K562 (cell line): ENCODE measurements around the gene RSU1. TPM values are rescaled to one million over a fixed set of nuclear protein-coding genes. Genes with fewer than 3 reads are reported as not detected.

Source experiments
- ATAC-seq: fragments of 200-7000 bp; cut with Tn5 transposase; 3 replicates; pipeline ENCODE4 v1.9.1; 2020; ENCODE audit warnings: moderate library complexity
- BruUV-seq: library from RNA; stranded (reverse); fragments of 400-500 nt; replicated peaks from 2 replicates; lab custom pipeline; 2021; lab: Mats Ljungman, UMichigan
- CTCF ChIA-PET: fragments of 300-600 bp; formaldehyde crosslinking; extraction: SDS; loops from one replicate; lab custom pipeline; 2021; ENCODE audit warnings: low intra/inter-chr PET ratio; lab: Yijun Ruan, JAX
- POLR2A ChIA-PET: fragments of 300-600, 350-650 bp; sonication (Branson Sonifier 250); formaldehyde crosslinking; extraction: SDS; loops from one replicate; lab custom pipeline; 2021; ENCODE audit warnings: antibody characterized with exemption, inconsistent platforms; lab: Yijun Ruan, JAX
- DNase-seq, 4 experiments: peaks; one replicate each; pipeline versions ENCODE4 v3.0.0 to v3.0.0-alpha.2; 2011 to 2018; ENCODE audit warnings: low spot score in 3 of 4, mixed read lengths in 3 of 4; ENCODE audit errors: extremely low read depth in 1 of 4
- FAIRE-seq: peaks from 2 replicates; lab custom pipeline; 2011; peaks lifted over from hg19 to GRCh38; lab: Jason Lieb, UNC
- H2AFZ ChIP-seq: 2 replicates; pipeline ENCODE4 v1.6.0; 2011; ENCODE audit warnings: low read depth, low read length, control low read depth, inconsistent platforms
- H3K27ac ChIP-seq: fragments of 200-600 bp; 3 replicates; pipeline ENCODE4 v1.8.0; 2011; ENCODE audit warnings: low read depth, mild to moderate bottlenecking, control low read depth, inconsistent platforms, low read length, moderate library complexity, mixed read lengths; ENCODE audit errors: extremely low read depth
- H3K27me3 ChIP-seq, 2 experiments: fragments of 300-600 bp in 1 of 2; 2 replicates in 1 of 2; 3 replicates in 1 of 2; pipeline versions ENCODE4 v1.6.0 to v1.8.0; 2011; ENCODE audit warnings: inconsistent platforms in 2 of 2, low read length in 2 of 2, mild to moderate bottlenecking in 1 of 2, mixed read lengths in 1 of 2, moderate library complexity in 1 of 2; ENCODE audit not compliant: control insufficient read depth in 2 of 2, insufficient read depth in 2 of 2
- H3K36me3 ChIP-seq: fragments of 300-600 bp; 3 replicates; pipeline ENCODE4 v1.8.0; 2011; ENCODE audit warnings: mild to moderate bottlenecking, low read length, inconsistent platforms; ENCODE audit not compliant: control insufficient read depth, insufficient read depth
- H3K4me1 ChIP-seq, 2 experiments: fragments of 200-600 bp in 1 of 2; replicated peaks in 1 of 2; 2 replicates in 1 of 2; 3 replicates in 1 of 2; pipeline versions ENCODE4 v1.5.1 to v1.8.0; 2011; ENCODE audit warnings: inconsistent platforms in 2 of 2, low read length in 2 of 2, mild to moderate bottlenecking in 1 of 2, mixed read lengths in 1 of 2, moderate library complexity in 1 of 2; ENCODE audit not compliant: control insufficient read depth in 2 of 2, insufficient read depth in 2 of 2
- H3K4me2 ChIP-seq: 2 replicates; pipeline ENCODE4 v1.6.1; 2011; ENCODE audit warnings: low read length, control low read depth, inconsistent platforms, mixed read lengths; ENCODE audit not compliant: insufficient read depth
- H3K4me3 ChIP-seq: fragments of 200-600 bp; sonication (generic), shearing (Covaris generic); 2 replicates; pipeline ENCODE4 v1.5.1; 2016; ENCODE audit warnings: control low read depth, inconsistent platforms
- H3K79me2 ChIP-seq: fragments of 200-600 bp; 3 replicates; pipeline ENCODE4 v1.8.0; 2011; ENCODE audit warnings: low read length, inconsistent platforms; ENCODE audit not compliant: control insufficient read depth, insufficient read depth
- H3K9ac ChIP-seq, 2 experiments: 2 replicates each; pipeline versions ENCODE4 v1.6.0 to v1.6.1; 2011; ENCODE audit warnings: low read depth in 2 of 2, low read length in 2 of 2, control low read depth in 1 of 2, inconsistent platforms in 1 of 2, mild to moderate bottlenecking in 1 of 2, mixed read lengths in 1 of 2; ENCODE audit not compliant: insufficient read depth in 1 of 2
- H3K9me1 ChIP-seq: one replicate; pipeline ENCODE4 v1.6.0; 2011; ENCODE audit warnings: inconsistent platforms, mild to moderate bottlenecking, low read length, moderate library complexity; ENCODE audit not compliant: control insufficient read depth, insufficient read depth
- H3K9me3 ChIP-seq: replicated peaks from 2 replicates; pipeline ENCODE4 v1.5.1; 2011; ENCODE audit warnings: low read depth, low read length, inconsistent platforms; ENCODE audit not compliant: control insufficient read depth, insufficient read depth
- H4K20me1 ChIP-seq: replicated peaks from 2 replicates; pipeline ENCODE4 v1.6.1; 2011; ENCODE audit warnings: low read length, inconsistent platforms, mixed read lengths; ENCODE audit not compliant: control insufficient read depth, insufficient read depth
- COPS2 ChIP-seq: fragments of 450-650 bp; conservative IDR thresholded peaks from 2 replicates; pipeline ENCODE4 v1.6.1; 2016; ENCODE audit warnings: mild to moderate bottlenecking, moderate library complexity
- CTCF ChIP-seq, 3 experiments: IDR thresholded peaks in 2 of 3; conservative IDR thresholded peaks in 1 of 3; 2 replicates each; pipeline ENCODE4 v1.5.1; 2011 to 2012; ENCODE audit warnings: low read length in 3 of 3, mild to moderate bottlenecking in 3 of 3, control low read depth in 2 of 3, improper control_type of control experiment in 1 of 3, inconsistent platforms in 1 of 3, low read depth in 1 of 3, mixed read lengths in 1 of 3, moderate library complexity in 1 of 3; ENCODE audit not compliant: insufficient read depth in 2 of 3
- DEAF1 ChIP-seq: fragments of 450-650 bp; formaldehyde crosslinking; IDR thresholded peaks from 2 replicates; pipeline ENCODE4 v1.4.0; 2020; ENCODE audit warnings: mild to moderate bottlenecking, moderate library complexity
- FOXK1 ChIP-seq: sonication (generic); formaldehyde crosslinking; IDR thresholded peaks from 2 replicates; pipeline ENCODE4 v1.8.0; 2022; ENCODE audit warnings: missing genetic modification reagents, mild to moderate bottlenecking, borderline replicate concordance
- HMBOX1 ChIP-seq: sonication (generic); IDR thresholded peaks from 2 replicates; pipeline ENCODE4 v1.6.1; 2016
- MED1 ChIP-seq: sonication (generic); formaldehyde crosslinking; IDR thresholded peaks from 2 replicates; pipeline ENCODE4 v1.8.1; 2023; ENCODE audit warnings: missing genetic modification reagents, borderline replicate concordance
- MIER1 ChIP-seq: fragments of 450-650 bp; IDR thresholded peaks from 2 replicates; pipeline ENCODE4 v1.6.1; 2016; ENCODE audit warnings: antibody characterized with exemption, mild to moderate bottlenecking, low read depth
- PYGO2 ChIP-seq: fragments of 450-650 bp; IDR thresholded peaks from 2 replicates; pipeline ENCODE4 v1.6.1; 2016; ENCODE audit warnings: mild to moderate bottlenecking, missing genetic modification characterization, moderate library complexity, missing compliant biosample characterization
- RAD21 ChIP-seq, 2 experiments: fragments of 250-450 bp in 1 of 2; fragments of 450-650 bp in 1 of 2; sonication (Bioruptor Pico) in 1 of 2; formaldehyde crosslinking in 1 of 2; IDR thresholded peaks in 1 of 2; conservative IDR thresholded peaks in 1 of 2; 2 replicates each; pipeline versions ENCODE4 v1.4.0 to v1.8.0; 2020 to 2022; ENCODE audit warnings: mild to moderate bottlenecking in 2 of 2, moderate library complexity in 1 of 2
- SMARCB1 ChIP-seq: IDR thresholded peaks from 2 replicates; pipeline ENCODE4 v1.6.1; 2011; ENCODE audit warnings: improper control_type of control experiment, low read depth; ENCODE audit not compliant: insufficient read length
- SMC3 ChIP-seq: conservative IDR thresholded peaks from 2 replicates; pipeline ENCODE4 v1.6.1; 2011; ENCODE audit warnings: low read depth, low read length, improper control_type of control experiment; ENCODE audit not compliant: insufficient read depth
- SPI1 ChIP-seq: IDR thresholded peaks from 2 replicates; pipeline ENCODE4 v1.6.1; 2011; ENCODE audit warnings: low read depth, low read length, control low read depth, borderline replicate concordance
- TARDBP ChIP-seq: fragments of 450-650 bp; IDR thresholded peaks from 2 replicates; pipeline ENCODE4 v1.6.1; 2016
- TEAD4 ChIP-seq, 2 experiments: sonication (generic) in 1 of 2; formaldehyde crosslinking in 1 of 2; IDR thresholded peaks; 2 replicates each; pipeline versions ENCODE4 v1.6.1 to v1.8.0; 2012 to 2022; ENCODE audit warnings: borderline replicate concordance in 1 of 2, inconsistent platforms in 1 of 2, low read length in 1 of 2, mild to moderate bottlenecking in 1 of 2, missing genetic modification reagents in 1 of 2
- YY1 ChIP-seq, 3 experiments: IDR thresholded peaks; 2 replicates each; pipeline ENCODE4 v1.6.1; 2011; ENCODE audit warnings: low read length in 2 of 3, mild to moderate bottlenecking in 2 of 3, moderate library complexity in 2 of 3, borderline replicate concordance in 1 of 3, control low read depth in 1 of 3, low read depth in 1 of 3; ENCODE audit not compliant: insufficient read depth in 3 of 3, insufficient replicate concordance in 2 of 3, control insufficient read depth in 1 of 3, insufficient read length in 1 of 3; ENCODE audit errors: extremely low read depth in 1 of 3
- WGBS: fragments of 100-300 bp; shearing (Covaris generic); methylation state at CpG from one replicate; pipeline ENCODE4 v1.1.6; 2016; ENCODE audit warnings: low coverage, mixed read lengths; ENCODE audit not compliant: insufficient coverage; ENCODE audit errors: missing lambda C conversion rate; 5-methylcytosine and 5-hydroxymethylcytosine counted together
- in situ Hi-C: fragments of 300-500 bp; cut with MboI; formaldehyde crosslinking; loops from 4 replicates; pipeline ENCODE4 v1.15.0; 2018; ENCODE audit warnings: inconsistent platforms, mixed read lengths
- intact Hi-C: fragments of 100-400 bp; cut with micrococcal nuclease; formaldehyde crosslinking; loops from 2 replicates; pipeline ENCODE4 v1.14.2; 2022
- polyA plus RNA-seq, 8 experiments: library from polyadenylated mRNA; depleted of rRNA in 4 of 8; stranded (reverse) in 5 of 8; unstranded in 3 of 8; fragments of >200 nt; fragmentation: Nextera tagmentation in 2 of 8; fragmentation: Illumina TruSeq in 1 of 8; extraction: Ambion mirVana in 2 of 8; extraction: Trizol in 1 of 8; gene quantifications; 2 replicates each; pipeline versions ENCODE4 v1.2.1 to v1.2.3, GENCODE V29; 2011 to 2014; ENCODE audit warnings: inconsistent platforms in 1 of 8, missing spikeins in 1 of 8
- total RNA-seq, 7 experiments: library from RNA; depleted of rRNA in 6 of 7; stranded (reverse); fragments of >200 nt in 6 of 7; fragmentation: Illumina TruSeq in 2 of 7; extraction: Trizol in 2 of 7; gene quantifications; 2 replicates each; pipeline versions ENCODE4 v1.2.1 to v1.2.3, GENCODE V29; 2011 to 2021; ENCODE audit warnings: low replicate concordance in 1 of 7

The RSU1 gene
- total and polyA plus RNA-seq, 9 of the 15 experiments (the other 6 are each of a cell fraction or from before 2014, with no cell fraction given), result 18.8 to 67.3 (median 31.5) TPM

GRCh38 chr10:16843252-16843870 is 26.1 kb upstream of the RSU1 start:
- POLR2A ChIA-PET, result interaction anchor here (0.5 kb wide), 1 partner anchor 431 kb away, joined by 3 read pairs; no protein-coding TSS in a partner anchor
- intact Hi-C loops, result loop anchor here (2.0 to 5.0 kb wide), 2 partner anchors 413 to 629 kb away; no protein-coding TSS in a partner anchor
- no peak for TF ChIP-seq SPI1
- no peak for TF ChIP-seq TEAD4 (IDR thresholded peaks at IDR 0.05; ENCODE audit: low read length)
- TF ChIP-seq TEAD4 (CRISPR knock-in tag; IDR thresholded peaks at IDR 0.05; ENCODE audit: borderline replicate concordance), result no peak
- TF ChIP-seq SMC3, result peak; percentile 50
- no peak for TF ChIP-seq TARDBP
- TF ChIP-seq DEAF1, result 0 out of 2 replicates have a peak, but pooled peaks have one; percentile 24
- TF ChIP-seq PYGO2 (tag), result no peak
- no peak for TF ChIP-seq YY1 (IDR thresholded peaks at IDR 0.05; ENCODE audit: borderline replicate concordance in 1 of 3, control insufficient read depth in 1 of 3, extremely low read depth in 1 of 3, insufficient read depth in 3 of 3, insufficient read length in 1 of 3, insufficient replicate concordance in 2 of 3, low read depth in 1 of 3, low read length in 2 of 3)
- no peak for TF ChIP-seq SMARCB1
- 0 out of 2 replicates have a peak, but pooled peaks have one; percentile 33 for TF ChIP-seq HMBOX1
- no peak for TF ChIP-seq FOXK1
- no peak for TF ChIP-seq COPS2
- no peak for TF ChIP-seq MED1 (CRISPR knock-in tag)
- peak; percentile 65 to 71 for TF ChIP-seq RAD21 (CRISPR knock-in tag; conservative IDR thresholded peaks at IDR 0.05 in 1 of 2, IDR thresholded peaks at IDR 0.05 in 1 of 2)
- no peak for TF ChIP-seq MIER1
- peak; percentile 35 to 77 (median 45); a peak in 3 of 6 replicates for TF ChIP-seq CTCF (IDR thresholded peaks at IDR 0.05 in 2 of 3, conservative IDR thresholded peaks at IDR 0.05 in 1 of 3; ENCODE audit: insufficient read depth in 2 of 3, low read depth in 1 of 3, low read length in 3 of 3)

More at GRCh38 chr10:16843252-16843870, 26.1 kb upstream of the RSU1 start:
- Histone ChIP-seq H2AFZ (no peak overlapping the region), H3K36me3 (no peaks in the 10 kb centered on the region), H3K9ac (no peak overlapping the region), H3K9me3 (no peaks in the 10 kb centered on the region), H3K79me2 (no peaks in the 10 kb centered on the region), H3K4me1 (no peaks in the 10 kb centered on the region), H3K4me3 (no peak overlapping the region), H4K20me1 (no peaks in the 10 kb centered on the region), H3K27ac (no peak overlapping the region), H3K9me1 (no peaks in the 10 kb centered on the region), H3K27me3 (no peaks in the 10 kb centered on the region), H3K4me2 (no peak overlapping the region)
- CTCF ChIA-PET, result interaction anchor here (0.6 to 3.1 kb wide), 5 partner anchors 48 to 1371 kb away, joined by 3 to 36 read pairs (median 5); partner anchors contain the start of gene HACD1
- FAIRE-seq (peak; percentile 91), ATAC-seq (peak; percentile 80), DNase-seq (peak in 3 of 4 experiments; percentile 10 to 67 (median 21))
- no TSS peak for BruUV-seq
- WGBS, result 0% methylated on average over 1 of the region's 1 CpG
- in situ Hi-C loops, result loop anchor here (25.0 kb wide), 4 partner anchors 644 to 1394 kb away; no protein-coding TSS in a partner anchor
